Sigmoid colon (tissue), 7 donors: ENCODE measurements around the gene FBXO3. TPM values are rescaled to one million over a fixed set of nuclear protein-coding genes. Genes with fewer than 3 reads are reported as not detected.

Experiments
- DNase-seq: peaks from one replicate; pipeline ENCODE4 v3.0.0-alpha.2; 2019
- H3K27ac ChIP-seq, 4 donors: fragments of 200-600 bp; sonication (generic); one replicate each; pipeline ENCODE4 v1.5.1; 2016 to 2019; ENCODE audit warnings: mild to moderate bottlenecking in 1 of 4
- H3K27me3 ChIP-seq, 3 donors: fragments of 200-600 bp; sonication (generic); one replicate each; pipeline ENCODE4 v1.5.1; 2019; ENCODE audit warnings: mild to moderate bottlenecking in 1 of 3
- H3K36me3 ChIP-seq, 4 donors: fragments of 200-600 bp; sonication (generic); one replicate each; pipeline ENCODE4 v1.5.1; 2016 to 2019
- H3K4me1 ChIP-seq, 4 donors: fragments of 200-600 bp; sonication (generic); one replicate each; pipeline ENCODE4 v1.5.1; 2017 to 2019
- H3K4me3 ChIP-seq, 4 donors: fragments of 200-600 bp; sonication (generic); one replicate each; pipeline ENCODE4 v1.5.1; 2017 to 2019; ENCODE audit warnings: mild to moderate bottlenecking in 2 of 4, moderate library complexity in 1 of 4
- H3K9me3 ChIP-seq, 4 donors: fragments of 200-600 bp in 3 of 4; sonication (generic) in 3 of 4; one replicate each; pipeline versions ENCODE4 v1.5.1 to v1.6.1; 2013 to 2019
- CTCF ChIP-seq, 4 experiments: fragments of 450-650 bp in 3 of 4; fragments of 200-600 bp in 1 of 4; IDR thresholded peaks; one replicate each; pipeline ENCODE4 v1.5.1; 2016 to 2019; ENCODE audit warnings: antibody characterized with exemption in 4 of 4, mild to moderate bottlenecking in 3 of 4, moderate library complexity in 2 of 4
- EP300 ChIP-seq, 4 donors: sonication (generic); formaldehyde crosslinking; IDR thresholded peaks; one replicate each; pipeline ENCODE4 v1.6.1; 2017; ENCODE audit warnings: antibody characterized with exemption in 4 of 4
- POLR2A ChIP-seq, 2 donors: fragments of 450-650 bp; IDR thresholded peaks; one replicate each; pipeline ENCODE4 v1.6.1; 2016; ENCODE audit warnings: antibody characterized with exemption in 2 of 2, mild to moderate bottlenecking in 2 of 2, moderate library complexity in 2 of 2
- POLR2AphosphoS5 ChIP-seq, 4 donors: sonication (generic); formaldehyde crosslinking; IDR thresholded peaks; one replicate each; pipeline ENCODE4 v1.6.1; 2017; ENCODE audit warnings: antibody characterized with exemption in 4 of 4
- WGBS, 2 donors: extraction: QIAGEN DNeasy Blood & Tissue Kit; methylation state at CpG; one replicate each; pipeline ENCODE4 v1.1.7; 2013; 5-methylcytosine and 5-hydroxymethylcytosine counted together
- intact Hi-C: fragments of 100-400 bp; cut with DNase I; formaldehyde crosslinking; loops from one replicate; pipeline ENCODE4 v1.15.1; 2023
- polyA plus RNA-seq, 3 donors: library from polyadenylated mRNA; stranded (reverse); fragments of 200-250 nt; gene quantifications; one replicate each; pipeline ENCODE4 v1.2.3, GENCODE V29; 2013
- total RNA-seq, 4 donors: library from RNA; depleted of rRNA; stranded (reverse); fragments of >200 nt; gene quantifications; one replicate each; pipeline ENCODE4 v1.1.0, GENCODE V29; 2016
- donor health status: healthy with polysubstance abuse.
- donor health status: Bipolar disorder and iron deficiency.
- donor health status: healthy.

Gene FBXO3
- total and polyA plus RNA-seq, 7 donors, result 20.2 to 53.5 (median 36.8) TPM

DNA sequence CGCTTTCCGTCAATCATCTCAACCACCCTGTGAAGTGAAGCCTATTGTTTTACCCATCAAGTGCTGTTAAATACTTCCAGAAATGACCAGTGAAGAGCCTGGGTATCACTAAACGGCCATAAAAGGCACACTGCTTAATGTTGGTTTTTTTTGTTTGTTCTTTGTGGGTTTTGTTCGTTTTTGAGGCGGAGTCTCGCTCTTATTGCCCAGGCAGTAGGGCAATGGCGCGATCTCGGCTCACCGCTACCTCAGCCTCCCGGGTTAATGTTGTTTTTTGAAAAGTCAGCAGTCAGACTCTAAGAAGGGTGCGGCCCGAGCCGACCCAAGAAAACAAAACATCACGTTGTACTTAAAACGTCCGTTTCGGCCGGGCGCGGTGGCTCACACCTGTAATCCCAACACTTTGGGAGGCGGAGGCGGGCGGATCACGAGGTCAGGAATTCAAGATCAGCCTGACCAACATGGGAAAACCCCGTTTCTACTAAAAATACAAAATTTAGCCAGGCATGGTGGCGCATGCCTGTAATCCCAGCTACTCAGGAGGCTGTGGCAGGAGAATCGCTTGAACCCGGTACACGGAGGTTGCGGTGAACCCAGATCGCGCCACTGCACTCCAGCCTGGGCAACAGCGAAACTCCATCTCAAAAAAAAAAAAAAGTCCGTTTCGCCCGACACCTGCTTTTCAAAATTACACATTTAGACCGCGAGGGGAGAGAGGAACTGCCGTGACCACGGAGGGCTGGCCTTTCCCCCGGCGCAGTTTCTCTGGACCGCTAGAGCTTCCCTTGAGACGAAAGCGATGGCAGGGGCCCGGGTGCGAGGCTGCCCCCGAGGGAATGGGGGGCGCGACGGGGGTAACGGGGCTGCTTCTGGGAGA is 38.8 kb downstream of the FBXO3 start:
- Histone ChIP-seq H3K4me1 (peaks cover 0 to 52% (median 46%) of the 10 kb centered on the region in 4 donors), H3K27ac (peak overlapping the region; percentile 82 to 93 (median 92)), H3K4me3 (peak overlapping the region; percentile 73 to 91 (median 89)), H3K36me3 (no peaks in the 10 kb centered on the region), H3K9me3 (no peaks in the 10 kb centered on the region), H3K27me3 (no peaks in the 10 kb centered on the region)
- TF ChIP-seq CTCF (IDR thresholded peaks at IDR 0.05) (no peak), POLR2A (IDR thresholded peaks at IDR 0.05) (no peak), EP300 (IDR thresholded peaks at IDR 0.05) (no peak), POLR2AphosphoS5 (IDR thresholded peaks at IDR 0.05) (no peak)
- 1% methylated on average over 53 of the region's 53 CpGs for WGBS, 2 donors
- intact Hi-C loops, result loop anchor here (5.0 to 10.0 kb wide), 5 partner anchors 33 to 578 kb away; partner anchors contain the start of genes C11orf91, FBXO3 and HIPK3
- DNase-seq, result no peak

- H3K27me3 ChIP-seq, result no peaks in the 10 kb centered on the region
- intact Hi-C loops, result loop anchor here (5.0 to 10.0 kb wide), 6 partner anchors 32 to 577 kb away; partner anchors contain the start of genes C11orf91, FBXO3 and HIPK3
- peak overlapping the region; percentile 73 to 91 (median 89) for H3K4me3 ChIP-seq
- TF ChIP-seq POLR2AphosphoS5 (IDR thresholded peaks at IDR 0.05) (peak in 3 of 4 donors; percentile 18 to 50 (median 40)), POLR2A (IDR thresholded peaks at IDR 0.05) (no peak)
- 6 to 28% methylated on average over 15 of the region's 15 CpGs for WGBS, 2 donors
- no peaks in the 10 kb centered on the region for H3K36me3 ChIP-seq
- DNase-seq, result no peak
- H3K27ac ChIP-seq, result peak overlapping the region; percentile 82 to 93 (median 92)
- no peaks in the 10 kb centered on the region for H3K9me3 ChIP-seq
- H3K4me1 ChIP-seq, result peaks cover 0 to 60% (median 50%) of the 10 kb centered on the region in 4 donors
Measured at GRCh38 chr11:33734441-33735270, 39.7 kb downstream of the FBXO3 start.

GRCh38 chr11:33733980-33734379 is 40.3 kb downstream of the FBXO3 start:
- no peak for DNase-seq
- intact Hi-C loops, result loop anchor here (5.0 to 10.0 kb wide), 2 partner anchors 42 to 369 kb away; no protein-coding TSS in a partner anchor
- 59 to 77% methylated on average over 7 of the region's 7 CpGs for WGBS, 2 donors
- peak overlapping the region; percentile 82 to 93 (median 92) for H3K27ac ChIP-seq
- no peaks in the 10 kb centered on the region for H3K27me3 ChIP-seq
- H3K4me3 ChIP-seq, result peak overlapping the region in 3 of 4 donors; percentile 73 to 91 (median 87)
- no peaks in the 10 kb centered on the region for H3K36me3 ChIP-seq
- H3K4me1 ChIP-seq, result peaks cover 0 to 66% (median 53%) of the 10 kb centered on the region in 4 donors
- TF ChIP-seq POLR2AphosphoS5 (IDR thresholded peaks at IDR 0.05) (no peak), CTCF (IDR thresholded peaks at IDR 0.05) (no peak), POLR2A (IDR thresholded peaks at IDR 0.05) (no peak), EP300 (IDR thresholded peaks at IDR 0.05) (no peak)
- no peaks in the 10 kb centered on the region for H3K9me3 ChIP-seq

- H3K4me3 ChIP-seq, result no peak overlapping the region
- no peak for DNase-seq
- 62 to 70% methylated on average over 9 of the region's 9 CpGs for WGBS, 2 donors
- H3K4me1 ChIP-seq, result peaks cover 0 to 59% (median 48%) of the 10 kb centered on the region in 4 donors
- H3K27ac ChIP-seq, result peak overlapping the region in 3 of 4 donors; percentile 2 to 93 (median 93)
- no peaks in the 10 kb centered on the region for H3K9me3 ChIP-seq
- no peak for TF ChIP-seq CTCF (IDR thresholded peaks at IDR 0.05)
- no peak for TF ChIP-seq EP300 (IDR thresholded peaks at IDR 0.05)
- TF ChIP-seq POLR2AphosphoS5 (IDR thresholded peaks at IDR 0.05), result no peak
- TF ChIP-seq POLR2A (IDR thresholded peaks at IDR 0.05), result no peak
- no peaks in the 10 kb centered on the region for H3K36me3 ChIP-seq
- no peaks in the 10 kb centered on the region for H3K27me3 ChIP-seq
- intact Hi-C loops, result loop anchor here (5.0 to 10.0 kb wide), 2 partner anchors 40 to 367 kb away; no protein-coding TSS in a partner anchor
Measured at GRCh38 chr11:33731723-33732531, 42.4 kb downstream of the FBXO3 start.
